NCI-H526 (cell line): ENCODE results near the gene MAX.
"Not testable (repeated sequence)": the region's sequence is repeated elsewhere in the genome, so short reads cannot be mapped to it uniquely, and the experiment has no call there.

ENCODE experiments used
- DNase-seq, 2 experiments: peaks; one replicate each; lab custom pipeline; 2025; lab: John Stamatoyannopoulos, UW

The MAX gene

DNA sequence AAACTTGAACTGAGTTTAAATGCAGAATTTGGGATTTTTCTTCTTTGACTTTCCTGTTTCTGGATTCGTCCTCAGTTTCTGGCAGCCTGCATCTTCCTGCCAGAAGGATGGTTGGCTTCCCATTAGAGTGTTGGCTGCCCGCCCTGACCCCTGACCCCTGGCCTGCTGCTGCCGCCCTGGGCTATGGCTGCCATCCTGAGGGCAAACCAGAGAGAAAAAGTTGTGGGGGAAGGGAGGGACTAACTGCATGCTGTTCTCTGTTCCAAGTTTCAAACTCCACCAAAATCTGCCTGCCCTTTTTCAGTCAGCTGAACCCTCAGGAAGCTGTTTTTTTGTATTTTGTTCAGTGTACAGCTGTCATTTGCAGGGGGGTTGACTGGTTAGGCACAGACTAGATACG lies 67.3 kb downstream of the MAX start:
- DNase-seq = no peak

GRCh38 chr14:65034021-65034420 lies 68.3 kb downstream of the MAX start:
- DNase-seq = no peak

DNA sequence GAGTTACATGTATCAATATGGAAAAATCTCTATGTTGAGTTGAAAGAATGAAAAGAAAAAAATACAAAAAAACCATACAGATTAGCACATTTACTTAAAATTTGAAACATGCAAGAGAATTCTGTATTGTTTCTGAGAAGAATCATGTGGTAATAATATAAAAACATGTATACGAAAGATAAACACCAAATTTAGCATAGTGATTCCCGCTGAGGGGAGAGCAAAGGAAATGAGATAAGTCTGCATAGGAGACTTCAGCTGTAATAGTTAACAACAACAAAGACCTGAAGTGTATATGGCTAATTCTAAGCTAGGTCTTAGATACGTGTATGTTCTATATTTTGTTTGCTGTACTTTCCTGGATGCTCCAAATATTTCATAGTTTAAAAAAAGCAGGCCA lies 69.1 kb downstream of the MAX start:
- DNase-seq = no peak

DNA sequence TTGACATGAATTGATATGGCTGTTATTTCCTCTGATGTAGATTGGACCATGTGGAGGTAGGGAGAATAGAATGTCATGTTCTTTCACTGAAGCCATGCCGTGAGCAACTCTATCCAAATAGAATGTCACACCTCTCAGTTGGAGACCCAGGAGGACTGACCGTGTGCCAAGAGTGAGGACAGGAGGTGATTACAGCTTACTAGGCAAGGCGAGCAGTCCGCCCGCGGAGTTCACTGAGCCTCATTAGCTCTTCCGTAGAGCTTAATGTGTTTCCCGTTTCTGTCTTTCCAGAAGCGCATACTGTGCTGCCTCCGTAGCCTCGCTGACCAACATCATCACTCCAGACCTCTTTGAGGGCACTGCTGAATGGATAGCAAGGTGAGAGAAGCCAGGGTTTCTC lies 70.0 kb downstream of the MAX start:
- DNase-seq = no peak

DNA sequence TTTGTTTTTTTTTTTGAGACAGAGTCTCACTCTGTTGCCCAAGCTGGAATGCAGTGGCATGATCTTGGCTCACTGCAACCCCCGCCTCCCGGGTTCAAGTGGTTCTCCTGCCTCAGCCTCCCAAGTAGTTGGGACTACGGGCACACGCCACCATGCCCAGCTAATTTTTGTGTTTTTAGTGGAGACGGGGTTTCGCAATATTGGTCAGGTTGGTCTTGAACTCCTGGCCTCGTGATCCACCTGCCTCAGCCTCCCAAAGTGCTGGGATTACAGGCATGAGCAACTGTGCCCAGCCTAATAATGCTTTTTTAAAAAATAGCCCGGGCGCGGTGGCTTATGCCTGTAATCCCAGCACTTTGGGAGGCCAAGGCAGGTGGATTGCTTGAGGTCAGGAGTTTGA lies 71.0 kb downstream of the MAX start:
- not testable (repeated sequence) for DNase-seq

DNA sequence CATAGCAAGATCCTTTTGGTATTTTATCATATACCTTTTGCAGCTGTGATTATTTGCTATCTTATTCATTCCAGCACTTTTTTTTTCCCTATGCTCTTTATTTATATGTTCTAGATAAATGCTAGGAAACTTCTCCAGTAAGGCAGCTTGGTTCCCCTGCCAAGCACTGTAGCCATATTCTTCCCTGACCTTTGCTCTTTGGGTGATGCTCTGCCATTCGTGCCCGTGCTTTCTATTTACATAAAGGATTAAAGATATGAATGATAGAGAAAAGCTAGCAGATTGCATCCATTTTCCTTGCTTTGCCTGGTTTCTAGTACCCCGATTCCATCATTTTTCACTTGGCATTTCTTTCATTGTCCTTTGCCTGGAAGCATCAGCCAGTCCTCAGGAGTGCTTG lies 73.4 kb downstream of the MAX start:
- no peak for DNase-seq

DNA sequence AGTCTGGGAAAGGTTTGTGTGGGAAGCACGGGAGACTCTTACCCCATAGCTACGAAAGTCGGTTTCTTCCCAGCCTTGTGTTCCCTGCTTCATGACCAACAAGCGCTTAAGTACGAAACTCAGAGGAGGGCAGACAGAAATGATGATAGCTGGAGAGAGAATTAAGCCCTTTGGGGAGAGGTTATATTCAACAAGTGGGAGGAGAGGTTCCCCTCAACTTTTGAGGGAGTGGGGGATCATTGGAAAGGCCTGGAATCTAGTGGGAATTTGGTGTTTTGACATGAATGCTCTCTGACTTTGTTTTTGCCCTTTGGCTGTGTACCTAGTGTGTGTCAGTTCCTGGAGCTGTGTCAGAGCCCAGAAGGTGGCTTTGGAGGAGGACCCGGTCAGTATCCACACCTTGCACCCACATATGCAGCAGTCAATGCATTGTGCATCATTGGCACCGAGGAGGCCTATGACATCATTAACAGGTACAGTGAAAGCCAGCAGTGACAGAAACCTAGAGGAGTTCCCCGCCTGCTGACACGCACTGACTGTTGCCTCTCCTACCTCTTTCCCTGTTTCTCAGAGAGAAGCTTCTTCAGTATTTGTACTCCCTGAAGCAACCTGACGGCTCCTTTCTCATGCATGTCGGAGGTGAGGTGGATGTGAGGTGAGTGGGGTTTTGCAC lies 75.1 kb downstream of the MAX start:
- DNase-seq = no peak

- no peak for DNase-seq
Observed at GRCh38 chr14:65026526-65026925, 75.8 kb downstream of the MAX start.

DNA sequence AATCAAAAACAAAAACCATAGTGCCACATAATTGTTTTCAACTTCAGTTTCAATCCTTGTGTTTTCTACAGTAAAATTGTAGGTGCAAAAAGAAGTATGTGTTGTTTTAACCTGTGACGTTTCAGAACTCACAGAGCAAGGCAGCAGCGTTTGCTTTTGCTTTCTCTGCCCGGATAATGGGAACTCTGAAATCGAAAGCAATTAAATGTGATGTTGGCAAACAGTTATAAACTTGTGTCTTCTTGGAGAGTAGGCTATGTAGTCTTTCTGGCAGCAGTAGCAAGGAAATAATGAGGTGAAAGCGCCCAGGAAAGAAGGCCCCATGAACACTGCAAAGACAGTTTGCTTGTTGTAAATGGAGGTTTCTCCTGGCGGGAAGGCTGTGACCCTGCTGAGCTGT lies 76.5 kb downstream of the MAX start:
- no peak for DNase-seq
